C4-2B (cell line): ENCODE data around the gene TTC38.

ENCODE experiments used
- ZFX ChIP-seq: fragments of 450-650 bp; IDR thresholded peaks from 2 replicates; pipeline ENCODE4 v1.6.1; 2017
- TF ChIP-seq, protein P1 (sequence below): fragments of 450-650 bp; conservative IDR thresholded peaks from 2 replicates; pipeline ENCODE4 v1.5.1; 2017; ENCODE audit warnings: mild to moderate bottlenecking

DNA sequence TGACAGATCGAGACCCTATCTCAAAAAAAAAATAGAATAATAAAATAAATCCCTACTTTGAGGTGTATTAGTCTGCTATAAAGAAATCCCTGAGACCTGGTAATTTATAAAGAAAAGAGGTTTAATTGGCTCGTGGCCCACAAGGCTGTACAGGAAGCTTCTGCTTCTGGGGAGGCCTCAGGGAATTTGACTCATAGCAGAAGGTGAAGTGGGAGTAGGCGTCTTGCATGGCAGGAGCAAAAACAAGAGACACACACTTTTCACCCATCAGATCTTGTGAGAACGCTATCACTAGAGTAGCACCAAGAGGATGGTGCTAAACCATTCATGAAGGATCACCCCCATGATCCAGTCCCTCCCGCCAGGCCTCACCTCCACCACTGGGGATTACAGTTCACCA lies 46.9 kb upstream of the TTC38 start:
- TF ChIP-seq, protein P1, sequence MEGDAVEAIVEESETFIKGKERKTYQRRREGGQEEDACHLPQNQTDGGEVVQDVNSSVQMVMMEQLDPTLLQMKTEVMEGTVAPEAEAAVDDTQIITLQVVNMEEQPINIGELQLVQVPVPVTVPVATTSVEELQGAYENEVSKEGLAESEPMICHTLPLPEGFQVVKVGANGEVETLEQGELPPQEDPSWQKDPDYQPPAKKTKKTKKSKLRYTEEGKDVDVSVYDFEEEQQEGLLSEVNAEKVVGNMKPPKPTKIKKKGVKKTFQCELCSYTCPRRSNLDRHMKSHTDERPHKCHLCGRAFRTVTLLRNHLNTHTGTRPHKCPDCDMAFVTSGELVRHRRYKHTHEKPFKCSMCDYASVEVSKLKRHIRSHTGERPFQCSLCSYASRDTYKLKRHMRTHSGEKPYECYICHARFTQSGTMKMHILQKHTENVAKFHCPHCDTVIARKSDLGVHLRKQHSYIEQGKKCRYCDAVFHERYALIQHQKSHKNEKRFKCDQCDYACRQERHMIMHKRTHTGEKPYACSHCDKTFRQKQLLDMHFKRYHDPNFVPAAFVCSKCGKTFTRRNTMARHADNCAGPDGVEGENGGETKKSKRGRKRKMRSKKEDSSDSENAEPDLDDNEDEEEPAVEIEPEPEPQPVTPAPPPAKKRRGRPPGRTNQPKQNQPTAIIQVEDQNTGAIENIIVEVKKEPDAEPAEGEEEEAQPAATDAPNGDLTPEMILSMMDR, result no peak
- TF ChIP-seq ZFX, result no peak
